Osteocyte (in vitro differentiated cells): ENCODE measurements around the gene VSNL1. TPM values are rescaled to one million over a fixed set of nuclear protein-coding genes. Genes with fewer than 3 reads are reported as not detected.

Source experiments
- DNase-seq: peaks from one replicate; pipeline ENCODE4 v3.0.0; 2021; ENCODE audit warnings: mixed read lengths; ENCODE audit not compliant: unreplicated experiment; ENCODE audit errors: extremely low spot score
- H3K27ac Mint-ChIP-seq: one replicate; pipeline ENCODE4 v1.8.0; 2021; ENCODE audit warnings: mild to moderate bottlenecking, mixed read lengths; ENCODE audit not compliant: unreplicated experiment
- H3K27me3 Mint-ChIP-seq: one replicate; pipeline ENCODE4 v1.8.0; 2021; ENCODE audit warnings: mixed read lengths; ENCODE audit not compliant: unreplicated experiment
- H3K36me3 Mint-ChIP-seq: one replicate; pipeline ENCODE4 v1.8.0; 2021; ENCODE audit warnings: mixed read lengths; ENCODE audit not compliant: unreplicated experiment
- H3K4me1 Mint-ChIP-seq: one replicate; pipeline ENCODE4 v1.8.0; 2021; ENCODE audit warnings: mixed read lengths; ENCODE audit not compliant: unreplicated experiment
- H3K4me3 Mint-ChIP-seq: one replicate; pipeline ENCODE4 v1.8.0; 2021; ENCODE audit warnings: mild to moderate bottlenecking, moderate library complexity, mixed read lengths; ENCODE audit not compliant: unreplicated experiment
- H3K9me3 Mint-ChIP-seq: one replicate; pipeline ENCODE4 v1.8.0; 2021; ENCODE audit warnings: mixed read lengths; ENCODE audit not compliant: unreplicated experiment
- total RNA-seq: library from RNA; stranded (reverse); gene quantifications from 2 replicates; pipeline ENCODE4 v1.2.1, GENCODE V29; 2021
- TF ChIP-seq, protein P1 (sequence below): fragments of 200-600 bp; sonication (generic); IDR thresholded peaks from 2 replicates; pipeline ENCODE4 v1.5.0; 2021; ENCODE audit warnings: antibody characterized with exemption, mild to moderate bottlenecking, moderate library complexity

The VSNL1 gene
- total RNA-seq, 1 donor from 2014 or later, result not detected

DNA sequence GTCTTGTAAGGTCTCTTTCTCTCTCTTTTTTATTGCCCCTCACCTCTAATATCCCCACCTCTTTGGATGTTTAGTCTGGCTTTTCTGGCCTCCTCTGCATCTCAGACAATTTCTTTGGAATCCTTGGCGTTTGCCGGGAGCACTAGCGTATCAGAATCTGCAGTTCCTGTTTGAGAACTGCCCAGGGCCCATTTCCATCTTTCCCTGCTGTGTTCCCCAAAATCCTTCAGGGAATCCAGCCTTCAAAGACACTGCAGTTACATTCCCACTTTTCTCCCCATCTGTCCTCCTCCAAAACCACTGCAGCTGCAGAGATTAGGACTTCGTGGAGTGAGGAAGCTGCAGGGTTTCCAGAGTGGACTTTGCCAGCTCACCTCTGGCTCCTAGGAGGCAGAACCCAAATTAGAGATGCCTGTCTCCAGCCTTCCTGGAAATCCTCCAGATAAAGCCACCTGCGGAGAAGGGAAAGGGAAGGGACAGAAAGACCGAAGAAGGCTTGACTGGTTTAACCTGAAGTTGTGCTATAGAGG is 2.7 kb downstream of the VSNL1 start:
- H3K27ac Mint-ChIP-seq, result no peak overlapping the region
- DNase-seq, result no peak
- no peaks in the 10 kb centered on the region for H3K36me3 Mint-ChIP-seq
- peaks cover 30% of the 10 kb centered on the region for H3K4me1 Mint-ChIP-seq
- H3K27me3 Mint-ChIP-seq, result peaks cover 68% of the 10 kb centered on the region
- H3K9me3 Mint-ChIP-seq, result no peaks in the 10 kb centered on the region
- H3K4me3 Mint-ChIP-seq, result no peak overlapping the region
- TF ChIP-seq, protein P1, sequence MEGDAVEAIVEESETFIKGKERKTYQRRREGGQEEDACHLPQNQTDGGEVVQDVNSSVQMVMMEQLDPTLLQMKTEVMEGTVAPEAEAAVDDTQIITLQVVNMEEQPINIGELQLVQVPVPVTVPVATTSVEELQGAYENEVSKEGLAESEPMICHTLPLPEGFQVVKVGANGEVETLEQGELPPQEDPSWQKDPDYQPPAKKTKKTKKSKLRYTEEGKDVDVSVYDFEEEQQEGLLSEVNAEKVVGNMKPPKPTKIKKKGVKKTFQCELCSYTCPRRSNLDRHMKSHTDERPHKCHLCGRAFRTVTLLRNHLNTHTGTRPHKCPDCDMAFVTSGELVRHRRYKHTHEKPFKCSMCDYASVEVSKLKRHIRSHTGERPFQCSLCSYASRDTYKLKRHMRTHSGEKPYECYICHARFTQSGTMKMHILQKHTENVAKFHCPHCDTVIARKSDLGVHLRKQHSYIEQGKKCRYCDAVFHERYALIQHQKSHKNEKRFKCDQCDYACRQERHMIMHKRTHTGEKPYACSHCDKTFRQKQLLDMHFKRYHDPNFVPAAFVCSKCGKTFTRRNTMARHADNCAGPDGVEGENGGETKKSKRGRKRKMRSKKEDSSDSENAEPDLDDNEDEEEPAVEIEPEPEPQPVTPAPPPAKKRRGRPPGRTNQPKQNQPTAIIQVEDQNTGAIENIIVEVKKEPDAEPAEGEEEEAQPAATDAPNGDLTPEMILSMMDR, result no peak

DNA sequence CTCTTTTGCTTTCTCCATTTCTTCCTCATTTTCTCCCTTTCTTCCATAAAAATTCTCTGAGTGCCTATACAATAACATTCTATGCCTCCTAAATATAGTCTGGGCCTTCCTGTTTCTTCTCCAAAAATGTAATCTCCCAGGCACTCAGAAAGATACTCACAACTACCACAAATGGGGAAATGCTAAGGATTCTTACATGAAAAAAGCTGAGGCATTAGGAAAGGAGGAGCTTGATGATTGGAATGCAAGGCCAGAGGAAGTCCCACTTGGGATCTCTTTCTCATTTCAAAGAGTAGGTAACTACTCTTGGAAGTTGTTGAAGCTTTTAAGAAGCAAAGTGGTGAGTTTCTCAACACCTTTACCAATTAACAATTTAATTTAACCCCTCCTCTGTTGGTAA is 3.4 kb downstream of the VSNL1 start:
- Mint-ChIP-seq H3K4me1 (peaks cover 26% of the 10 kb centered on the region), H3K9me3 (no peaks in the 10 kb centered on the region), H3K36me3 (no peaks in the 10 kb centered on the region), H3K4me3 (no peak overlapping the region), H3K27ac (no peak overlapping the region), H3K27me3 (peaks cover 69% of the 10 kb centered on the region)
- TF ChIP-seq, protein P1, result no peak
- no peak for DNase-seq

DNA sequence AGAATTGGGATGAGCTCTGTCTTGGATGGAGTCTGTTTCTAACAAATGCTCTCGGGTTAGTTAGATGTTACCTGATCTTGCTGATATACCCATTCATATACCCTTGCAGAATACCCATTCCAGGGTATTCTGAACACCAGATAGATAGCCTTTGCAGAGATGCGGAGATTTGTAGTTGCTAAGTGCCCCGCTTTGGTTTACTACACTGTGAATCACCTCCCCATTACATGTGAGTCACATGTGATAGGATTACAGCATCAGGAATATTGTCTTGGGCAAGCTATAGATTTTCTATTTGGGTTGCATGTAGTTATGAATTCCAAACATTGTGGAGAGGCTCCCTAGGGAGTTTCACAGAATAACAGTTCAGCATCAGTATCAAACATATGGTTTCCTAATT is 3.8 kb downstream of the VSNL1 start:
- TF ChIP-seq, protein P1, result no peak
- Mint-ChIP-seq H3K4me3 (no peak overlapping the region), H3K27ac (no peak overlapping the region), H3K4me1 (peaks cover 23% of the 10 kb centered on the region), H3K36me3 (no peaks in the 10 kb centered on the region), H3K9me3 (no peaks in the 10 kb centered on the region), H3K27me3 (peaks cover 68% of the 10 kb centered on the region)
- no peak for DNase-seq

DNA sequence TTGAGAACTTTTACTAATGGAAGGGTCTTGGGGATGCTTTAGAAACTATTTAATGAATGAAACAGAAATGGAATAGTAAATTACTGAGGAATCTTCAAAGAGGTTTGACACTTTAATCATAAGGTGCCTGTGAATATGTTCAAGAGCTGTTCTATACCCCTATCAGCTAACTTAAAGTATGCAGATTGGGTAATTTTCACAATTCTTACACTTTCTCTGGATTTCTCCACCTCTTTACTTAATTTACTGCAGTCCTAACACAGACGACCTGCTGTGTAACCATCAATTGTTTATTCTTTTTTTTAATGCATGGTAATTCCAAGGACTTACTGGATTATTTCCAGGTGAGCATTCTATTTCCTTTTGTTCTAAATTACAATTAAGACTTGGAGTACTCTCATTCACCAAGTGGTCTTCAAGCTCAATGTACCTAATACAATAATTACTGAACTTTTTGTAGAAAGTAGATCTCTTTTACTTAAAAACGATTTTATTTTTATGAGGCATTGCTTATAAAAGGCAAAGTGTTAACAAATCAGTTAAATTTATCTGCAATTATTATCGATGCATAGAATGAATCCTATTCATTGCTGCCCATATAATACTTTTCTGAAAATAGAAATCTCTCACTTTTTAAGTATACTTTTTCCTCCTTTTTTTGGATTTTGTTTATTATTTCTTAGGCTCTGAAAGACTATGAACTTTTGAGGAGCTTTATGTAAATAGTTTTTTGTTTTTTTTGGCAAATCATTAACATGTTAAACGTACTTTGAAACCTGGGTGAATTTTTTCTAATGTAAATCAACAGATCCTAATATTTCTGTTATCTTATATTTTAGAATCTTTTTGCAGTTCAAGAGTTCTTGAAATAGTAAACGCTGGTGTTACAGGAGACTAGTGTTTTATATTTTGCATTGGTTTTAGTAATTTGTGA is 5.5 kb downstream of the VSNL1 start:
- H3K4me3 Mint-ChIP-seq, result no peak overlapping the region
- TF ChIP-seq, protein P1, result no peak
- H3K9me3 Mint-ChIP-seq, result no peaks in the 10 kb centered on the region
- DNase-seq, result no peak
- peaks cover 9% of the 10 kb centered on the region for H3K4me1 Mint-ChIP-seq
- H3K27ac Mint-ChIP-seq, result no peak overlapping the region
- H3K27me3 Mint-ChIP-seq, result peaks cover 53% of the 10 kb centered on the region
- no peaks in the 10 kb centered on the region for H3K36me3 Mint-ChIP-seq

DNA sequence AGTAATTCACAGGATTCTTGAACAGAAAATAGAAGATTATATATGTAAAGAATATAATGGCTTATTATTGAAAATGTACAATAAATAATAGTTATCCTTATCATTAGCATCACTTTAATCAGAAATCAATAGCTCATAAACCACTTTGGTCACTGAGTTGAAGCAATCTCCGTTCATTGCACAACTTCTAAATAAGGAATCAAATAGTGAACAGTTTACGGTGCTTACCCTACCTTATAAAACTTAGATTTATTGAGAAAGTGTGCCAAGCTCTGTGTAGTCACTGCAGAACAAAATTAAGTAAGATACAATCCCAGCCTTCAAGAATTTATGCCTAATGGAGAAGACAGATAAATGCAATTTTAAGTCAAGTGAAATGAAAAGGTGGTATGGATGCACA is 6.7 kb downstream of the VSNL1 start:
- no peaks in the 10 kb centered on the region for H3K9me3 Mint-ChIP-seq
- H3K4me3 Mint-ChIP-seq, result no peak overlapping the region
- no peak overlapping the region for H3K27ac Mint-ChIP-seq
- no peaks in the 10 kb centered on the region for H3K4me1 Mint-ChIP-seq
- TF ChIP-seq, protein P1, result no peak
- H3K27me3 Mint-ChIP-seq, result peaks cover 44% of the 10 kb centered on the region
- DNase-seq, result no peak
- no peaks in the 10 kb centered on the region for H3K36me3 Mint-ChIP-seq
